HG03558 (cell line): Measurements from ENCODE around the gene ITGAD.

Source experiments
- ATAC-seq: cut with Tn5 transposase; IDR thresholded peaks from one replicate; pipeline ENCODE4 v1.9.1; 2021; ENCODE audit warnings: moderate number of reproducible peaks; ENCODE audit not compliant: unreplicated experiment; ENCODE audit errors: extremely low read depth

ITGAD gene

DNA sequence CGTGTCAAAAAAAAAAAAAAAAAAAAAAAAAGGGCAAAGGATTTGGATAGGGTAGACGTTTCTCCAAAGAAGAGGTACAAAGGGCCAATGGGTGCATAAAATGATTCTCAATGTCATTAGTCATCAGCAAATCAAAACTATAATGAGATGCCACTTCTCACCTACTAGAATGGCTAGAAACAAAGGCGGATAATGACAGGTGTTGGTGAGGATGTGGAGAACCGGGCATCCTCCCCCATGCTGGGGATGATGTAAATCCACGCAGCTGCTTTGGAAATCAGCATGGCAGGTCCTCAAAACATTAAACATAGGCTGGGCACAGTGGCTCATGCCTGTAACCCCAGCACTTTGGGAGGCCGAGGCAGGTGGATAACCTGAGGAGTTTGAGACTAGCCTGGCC lies 28.7 kb upstream of the ITGAD start:
- no peak for ATAC-seq

DNA sequence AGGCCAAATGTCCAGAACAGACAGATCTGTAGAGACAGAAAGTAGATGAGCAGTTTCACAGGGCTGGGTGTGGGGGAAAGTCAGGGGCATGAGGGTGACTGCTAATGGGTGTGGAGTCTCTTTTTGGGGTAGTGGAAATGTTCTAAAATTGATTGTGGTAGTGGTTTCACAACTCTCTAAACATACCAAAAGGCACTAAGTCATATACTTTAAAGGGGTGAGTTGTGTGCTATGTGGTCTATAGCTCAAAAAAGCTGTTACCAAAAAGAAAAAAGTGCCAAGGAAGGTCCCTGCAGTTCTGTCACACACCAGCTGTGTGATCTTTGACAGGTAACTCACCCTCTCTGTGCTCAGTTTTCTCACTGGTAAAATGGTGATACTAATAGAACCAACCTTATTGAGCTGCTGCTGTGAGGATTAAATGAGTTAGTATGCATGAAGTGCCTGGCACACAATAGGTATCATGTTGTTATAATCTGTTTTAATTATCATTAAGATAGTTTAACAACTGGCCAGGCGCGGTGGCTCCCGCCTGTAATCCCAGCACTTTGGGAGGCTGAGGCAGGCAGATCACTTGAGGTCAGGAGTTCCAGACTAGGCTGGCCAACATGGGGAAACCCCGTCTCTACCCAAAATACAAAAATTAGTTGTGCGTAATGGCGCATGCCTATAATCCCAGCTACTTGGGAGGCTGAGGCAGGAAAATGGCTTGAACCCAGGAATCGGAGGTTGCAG lies 27.8 kb upstream of the ITGAD start:
- ATAC-seq = no peak

DNA sequence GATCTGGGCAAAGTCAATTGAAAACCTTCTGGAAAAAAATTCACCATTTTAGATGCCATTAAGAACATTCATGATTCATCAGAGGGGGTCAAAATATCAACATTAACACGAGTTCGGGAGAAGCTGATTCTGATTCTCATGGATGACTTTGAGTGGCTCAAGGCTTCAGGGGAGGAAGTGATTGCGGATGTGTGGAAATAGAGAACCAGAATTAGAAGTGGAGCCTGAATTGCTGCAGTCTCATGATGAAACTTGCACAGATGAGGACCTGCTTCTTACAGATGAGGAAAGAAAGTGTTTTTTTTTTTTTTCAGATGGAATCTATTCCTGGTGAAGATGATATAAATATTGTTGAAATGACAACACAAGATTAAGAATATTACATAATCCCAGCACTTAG lies 25.3 kb upstream of the ITGAD start:
- no peak for ATAC-seq

DNA sequence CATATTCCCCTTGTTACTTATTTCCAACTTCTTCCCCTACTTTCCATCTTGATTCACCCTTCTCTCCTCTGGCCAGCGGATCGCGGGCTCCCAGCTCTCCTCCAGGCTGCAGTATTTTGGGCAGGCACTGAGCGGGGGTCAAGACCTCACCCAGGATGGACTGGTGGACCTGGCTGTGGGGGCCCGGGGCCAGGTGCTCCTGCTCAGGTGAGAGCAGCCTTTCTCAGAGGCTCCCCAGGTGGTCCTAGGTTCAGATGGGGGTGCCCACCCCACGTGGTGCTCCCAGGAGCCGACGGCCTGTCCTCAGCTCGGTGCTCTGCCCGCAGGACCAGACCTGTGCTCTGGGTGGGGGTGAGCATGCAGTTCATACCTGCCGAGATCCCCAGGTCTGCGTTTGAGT lies 22.1 kb upstream of the ITGAD start:
- no peak for ATAC-seq

DNA sequence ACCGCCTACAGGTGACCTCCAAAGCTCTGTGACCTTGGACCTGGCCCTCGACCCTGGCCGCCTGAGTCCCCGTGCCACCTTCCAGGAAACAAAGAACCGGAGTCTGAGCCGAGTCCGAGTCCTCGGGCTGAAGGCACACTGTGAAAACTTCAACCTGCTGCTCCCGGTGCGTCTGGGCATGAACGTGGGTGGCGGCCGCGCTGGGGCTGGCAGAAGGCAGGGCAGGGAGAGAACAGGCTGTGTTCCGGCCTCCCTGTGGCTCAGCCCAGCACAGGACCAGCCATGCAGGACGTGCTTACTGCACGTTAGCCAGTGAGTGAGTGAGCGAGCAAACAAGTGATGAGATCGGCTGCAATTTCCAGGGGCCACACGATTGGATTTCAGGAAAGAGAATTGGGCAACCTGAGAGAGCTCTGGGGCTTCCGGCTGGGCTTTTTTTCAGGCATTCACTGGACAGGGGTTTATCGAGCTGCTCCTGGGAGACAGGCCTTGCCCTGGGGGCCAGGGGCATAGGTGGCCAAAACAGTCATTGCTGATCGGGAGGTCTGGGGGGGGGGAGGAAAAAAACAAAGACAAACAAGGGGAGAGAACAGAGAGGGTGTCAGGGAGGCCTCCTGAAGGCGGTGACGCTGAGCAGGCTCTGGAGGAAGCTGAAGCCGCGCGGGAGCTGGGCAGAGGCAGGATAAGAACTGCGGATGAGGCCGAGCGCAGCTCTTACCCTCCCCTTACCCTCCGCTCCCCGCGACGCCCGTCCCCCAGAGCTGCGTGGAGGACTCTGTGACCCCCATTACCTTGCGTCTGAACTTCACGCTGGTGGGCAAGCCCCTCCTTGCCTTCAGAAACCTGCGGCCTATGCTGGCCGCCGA lies 21.3 kb upstream of the ITGAD start:
- no peak for ATAC-seq

DNA sequence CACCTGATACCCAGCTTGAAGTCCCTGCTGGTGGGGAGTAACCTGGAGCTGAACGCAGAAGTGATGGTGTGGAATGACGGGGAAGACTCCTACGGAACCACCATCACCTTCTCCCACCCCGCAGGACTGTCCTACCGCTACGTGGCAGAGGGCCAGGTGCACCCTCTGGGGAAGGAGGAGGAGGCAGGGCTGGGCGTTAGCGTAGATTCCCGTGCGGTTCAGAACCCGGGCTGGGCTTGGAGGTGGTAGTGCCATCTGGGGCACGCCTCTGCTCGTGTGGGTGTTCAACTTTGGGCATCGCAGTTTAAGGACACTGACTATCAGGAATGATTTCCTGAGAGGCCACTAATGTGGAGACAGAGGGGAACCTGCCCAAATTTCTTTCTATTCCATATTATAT lies 19.9 kb upstream of the ITGAD start:
- ATAC-seq = no peak

DNA sequence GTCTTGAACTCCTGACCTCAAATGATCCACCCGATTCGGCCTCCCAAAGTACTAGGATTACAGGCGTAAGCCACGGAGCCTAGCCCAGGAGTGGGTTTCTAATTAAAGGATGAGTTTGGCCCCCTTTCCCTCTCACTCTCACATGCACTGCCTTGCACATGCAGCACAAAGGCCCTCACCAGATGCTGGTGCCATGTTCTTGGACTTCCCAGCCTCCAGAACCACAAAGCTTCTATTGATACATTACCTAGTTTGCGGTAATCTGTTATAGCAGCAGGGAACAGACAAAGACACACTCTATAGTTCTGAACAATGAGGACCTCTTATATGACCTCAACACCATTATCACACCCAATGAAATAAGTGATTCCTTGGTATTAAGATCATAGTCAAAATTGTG lies 17.9 kb upstream of the ITGAD start:
- ATAC-seq = no peak

DNA sequence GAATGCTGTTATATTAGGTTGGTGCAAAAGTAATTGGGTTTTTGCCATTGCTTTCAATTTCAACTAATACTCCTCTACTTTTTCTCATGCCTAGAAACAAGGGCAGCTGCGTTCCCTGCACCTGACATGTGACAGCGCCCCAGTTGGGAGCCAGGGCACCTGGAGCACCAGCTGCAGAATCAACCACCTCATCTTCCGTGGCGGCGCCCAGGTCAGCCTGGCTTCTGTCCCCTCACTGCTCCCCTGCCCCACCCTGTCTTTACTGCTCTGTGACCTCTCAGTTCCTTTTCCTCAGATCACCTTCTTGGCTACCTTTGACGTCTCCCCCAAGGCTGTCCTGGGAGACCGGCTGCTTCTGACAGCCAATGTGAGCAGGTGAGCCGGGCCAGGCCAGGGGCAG lies 16.4 kb upstream of the ITGAD start:
- ATAC-seq = no peak

DNA sequence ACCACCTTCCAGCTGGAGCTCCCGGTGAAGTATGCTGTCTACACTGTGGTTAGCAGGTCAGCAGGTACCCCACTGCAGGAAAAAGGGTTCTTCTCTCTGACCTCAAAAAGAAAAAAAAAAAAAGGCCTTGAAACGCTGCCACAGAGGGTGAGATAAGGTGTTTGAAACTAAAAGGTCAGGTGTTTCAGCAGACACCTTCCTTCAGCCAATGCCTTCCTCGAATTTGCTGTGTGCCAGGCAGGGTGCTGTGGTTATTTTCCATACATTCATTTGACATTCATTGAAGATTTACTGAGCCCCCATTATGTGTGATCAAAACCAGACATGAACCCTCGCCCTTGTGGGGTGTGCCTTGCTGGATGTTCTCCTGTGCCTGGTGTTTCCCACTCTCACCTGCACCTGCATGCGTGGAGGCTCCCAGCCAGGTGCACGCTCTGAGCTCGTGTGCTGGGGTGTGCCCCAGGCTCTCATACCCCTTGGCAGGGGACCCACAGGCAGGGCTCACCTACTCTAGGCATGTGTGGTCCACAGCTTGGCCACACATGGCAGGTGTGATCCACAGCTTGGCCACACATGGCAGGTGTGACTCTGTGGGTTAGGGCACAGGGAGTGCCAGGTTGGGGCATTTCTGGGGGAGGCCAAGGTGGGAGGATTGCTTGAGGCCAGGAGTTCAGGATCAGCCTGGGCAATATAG lies 15.8 kb upstream of the ITGAD start:
- no peak for ATAC-seq

DNA sequence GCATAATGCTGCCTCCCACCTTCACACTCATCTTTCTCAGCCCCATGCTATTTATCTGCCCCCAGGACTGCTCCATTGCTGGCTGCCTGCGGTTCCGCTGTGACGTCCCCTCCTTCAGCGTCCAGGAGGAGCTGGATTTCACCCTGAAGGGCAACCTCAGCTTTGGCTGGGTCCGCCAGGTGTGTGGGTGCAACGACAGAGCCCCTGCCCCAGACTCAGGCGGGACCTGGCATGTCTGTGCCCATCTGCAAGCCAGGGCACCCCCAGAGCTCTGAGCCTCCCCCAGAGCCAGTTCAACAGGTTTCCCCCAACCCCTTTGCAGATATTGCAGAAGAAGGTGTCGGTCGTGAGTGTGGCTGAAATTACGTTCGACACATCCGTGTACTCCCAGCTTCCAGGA lies 12.9 kb upstream of the ITGAD start:
- ATAC-seq = no peak

DNA sequence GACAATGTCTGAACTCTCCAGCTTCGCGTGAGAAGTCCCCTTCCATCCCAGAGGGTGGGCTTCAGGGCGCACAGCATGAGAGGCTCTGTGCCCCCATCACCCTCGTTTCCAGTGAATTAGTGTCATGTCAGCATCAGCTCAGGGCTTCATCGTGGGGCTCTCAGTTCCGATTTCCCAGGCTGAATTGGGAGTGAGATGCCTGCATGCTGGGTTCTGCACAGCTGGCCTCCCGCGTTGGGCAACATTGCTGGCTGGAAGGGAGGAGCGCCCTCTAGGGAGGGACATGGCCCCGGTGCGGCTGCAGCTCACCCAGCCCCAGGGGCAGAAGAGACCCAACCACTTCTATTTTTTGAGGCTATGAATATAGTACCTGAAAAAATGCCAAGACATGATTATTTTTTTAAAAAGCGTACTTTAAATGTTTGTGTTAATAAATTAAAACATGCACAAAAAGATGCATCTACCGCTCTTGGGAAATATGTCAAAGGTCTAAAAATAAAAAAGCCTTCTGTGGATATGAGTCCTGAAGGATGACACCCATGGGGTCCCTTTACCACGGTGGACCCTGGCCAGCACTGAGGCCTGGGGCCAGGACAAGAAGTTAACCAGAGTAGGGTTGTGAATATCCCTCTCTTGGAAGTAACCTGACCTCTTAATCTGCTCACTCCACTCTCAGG lies 10.5 kb upstream of the ITGAD start:
- ATAC-seq = no peak

DNA sequence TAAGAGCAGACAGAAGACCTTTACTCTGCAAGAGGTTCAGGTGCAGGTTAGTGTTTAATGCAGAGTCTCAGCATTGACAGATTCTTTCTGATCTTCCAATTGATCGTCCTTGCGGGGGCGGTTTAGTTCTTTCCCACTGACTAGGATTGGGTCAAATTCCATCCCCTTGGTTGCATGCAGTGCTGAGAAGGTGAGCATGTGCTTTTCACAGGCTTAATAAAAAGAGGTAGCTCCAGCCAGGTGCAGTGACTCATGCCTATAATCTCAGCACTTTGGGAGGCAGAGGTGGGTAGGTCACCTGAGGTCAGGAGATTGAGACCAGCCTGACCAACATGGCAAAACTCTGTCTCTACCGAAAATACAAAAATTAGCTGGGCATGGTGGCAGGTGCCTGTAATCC lies 7.5 kb upstream of the ITGAD start:
- ATAC-seq = no peak

DNA sequence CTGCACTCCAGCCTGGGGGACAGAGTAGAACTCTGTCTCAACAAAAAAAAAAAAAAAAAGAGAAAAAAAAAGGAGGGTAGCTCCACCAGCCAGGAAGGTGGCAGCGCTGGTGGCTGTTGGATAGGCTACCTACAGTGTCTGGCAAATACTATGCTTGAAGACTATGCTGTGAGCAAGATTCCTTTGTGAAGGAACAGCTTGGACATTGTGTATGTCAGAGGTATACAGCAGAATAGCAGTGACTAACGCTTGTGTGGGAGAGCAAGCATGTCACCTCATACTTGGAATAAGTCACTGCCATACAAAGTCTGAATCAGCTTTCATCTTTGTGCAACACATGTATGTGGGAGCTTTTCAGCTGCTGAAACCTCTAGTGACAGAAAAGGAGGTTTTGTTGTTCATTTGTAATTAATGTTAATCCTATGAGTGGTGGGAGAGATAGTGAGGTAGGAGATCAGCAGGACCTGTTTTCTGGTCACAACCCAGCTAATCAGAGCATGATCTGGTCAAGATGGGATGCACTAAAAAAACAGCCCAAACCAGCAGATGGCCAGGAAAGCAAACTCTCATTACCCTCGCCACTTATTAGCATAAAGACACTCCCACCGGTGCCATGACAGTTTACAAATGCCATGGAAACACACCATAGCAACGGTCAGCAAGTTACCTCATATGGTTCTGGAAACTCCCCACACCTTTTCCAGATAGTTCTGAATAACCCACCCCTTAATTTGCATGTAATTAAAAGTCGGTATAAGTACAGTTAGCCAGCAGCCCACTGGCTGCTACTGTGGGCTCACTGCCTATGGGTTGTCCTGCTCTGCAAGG lies 6.8 kb upstream of the ITGAD start:
- ATAC-seq = no peak

DNA sequence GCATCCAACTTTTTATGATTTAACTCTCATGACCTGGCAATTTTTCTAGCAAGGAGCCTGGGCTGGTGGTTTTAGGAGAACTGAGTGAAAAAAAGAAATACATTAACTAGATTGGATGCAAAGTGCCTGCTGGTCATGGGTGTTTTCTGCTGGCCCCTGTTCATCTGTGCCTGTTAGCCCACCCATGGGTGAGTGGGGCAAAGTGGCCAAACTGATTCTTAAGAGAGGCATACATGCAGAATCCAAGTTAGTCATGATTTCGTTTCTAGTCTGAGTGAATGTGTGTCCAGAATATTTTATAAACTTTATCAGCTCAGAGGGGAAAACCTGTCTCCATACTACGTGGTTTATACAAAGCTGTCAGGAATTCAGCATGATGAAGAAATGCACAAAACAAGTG lies 4.6 kb upstream of the ITGAD start:
- ATAC-seq = no peak

DNA sequence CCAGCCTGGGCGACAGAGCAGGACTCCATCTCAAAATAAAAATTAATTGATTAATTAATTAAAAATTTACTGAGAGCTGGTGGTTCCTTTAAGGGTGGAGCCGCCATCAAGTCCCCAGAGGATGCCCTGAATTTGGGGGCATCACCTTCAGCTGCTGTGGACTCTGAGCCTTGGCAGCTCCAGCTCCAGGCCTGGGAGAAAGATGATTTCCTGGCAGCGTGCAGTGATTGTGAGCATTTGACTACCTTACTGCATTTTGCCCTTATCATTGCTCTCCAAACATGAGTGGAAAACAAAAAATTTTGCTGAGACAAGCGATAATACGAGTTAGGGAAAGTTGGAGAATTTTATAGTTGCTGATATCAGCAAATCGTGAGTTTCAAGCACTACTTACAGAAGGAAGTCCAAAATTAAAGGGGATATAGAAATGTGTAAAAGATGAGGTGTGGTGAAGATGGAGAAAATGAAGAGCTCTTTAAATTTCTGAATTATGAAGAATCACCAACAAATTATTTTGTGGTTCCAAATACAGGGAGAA lies 2.6 kb upstream of the ITGAD start:
- ATAC-seq = no peak

DNA sequence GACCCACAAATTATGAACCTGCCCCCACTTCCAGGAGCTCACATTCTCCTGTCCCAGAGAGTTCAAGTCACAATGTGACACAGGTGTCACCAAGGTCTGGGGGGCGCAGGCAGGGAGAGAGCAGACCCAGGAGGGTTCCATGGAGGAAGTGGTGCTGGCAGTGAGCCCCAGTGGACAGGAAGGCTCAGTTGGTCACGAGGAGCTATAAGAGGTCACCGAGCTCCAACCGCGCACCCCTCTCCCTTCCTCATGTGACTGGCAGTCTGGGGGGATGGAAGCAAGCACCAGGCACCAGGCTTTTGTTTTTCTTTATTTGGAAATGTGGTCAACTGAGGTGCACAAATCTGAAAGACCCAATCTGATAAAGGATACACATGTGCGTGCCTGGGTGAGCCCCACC lies 2.5 kb downstream of the ITGAD start:
- ATAC-seq = no peak

DNA sequence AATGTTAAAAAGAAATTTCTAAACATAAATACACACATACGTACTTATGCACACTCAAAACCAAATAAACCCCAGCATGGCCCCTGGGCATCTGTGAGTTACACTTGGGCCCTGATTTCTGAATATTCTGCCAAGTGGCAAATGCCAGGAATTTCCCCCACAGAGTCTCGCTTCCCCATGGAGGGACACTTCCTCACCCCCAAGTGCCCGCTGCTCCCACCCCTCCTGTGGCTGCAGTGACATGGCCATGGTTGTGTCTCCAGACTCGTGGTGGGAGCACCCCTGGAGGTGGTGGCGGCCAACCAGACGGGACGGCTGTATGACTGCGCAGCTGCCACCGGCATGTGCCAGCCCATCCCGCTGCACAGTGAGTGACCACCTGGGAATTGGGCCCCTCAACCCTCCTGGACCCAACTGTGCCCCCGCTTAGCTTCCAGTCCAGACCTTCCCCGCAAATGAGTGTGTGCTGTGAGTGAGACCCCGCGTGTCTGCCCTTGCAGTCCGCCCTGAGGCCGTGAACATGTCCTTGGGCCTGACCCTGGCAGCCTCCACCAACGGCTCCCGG lies 4.0 kb downstream of the ITGAD start:
- ATAC-seq = no peak

DNA sequence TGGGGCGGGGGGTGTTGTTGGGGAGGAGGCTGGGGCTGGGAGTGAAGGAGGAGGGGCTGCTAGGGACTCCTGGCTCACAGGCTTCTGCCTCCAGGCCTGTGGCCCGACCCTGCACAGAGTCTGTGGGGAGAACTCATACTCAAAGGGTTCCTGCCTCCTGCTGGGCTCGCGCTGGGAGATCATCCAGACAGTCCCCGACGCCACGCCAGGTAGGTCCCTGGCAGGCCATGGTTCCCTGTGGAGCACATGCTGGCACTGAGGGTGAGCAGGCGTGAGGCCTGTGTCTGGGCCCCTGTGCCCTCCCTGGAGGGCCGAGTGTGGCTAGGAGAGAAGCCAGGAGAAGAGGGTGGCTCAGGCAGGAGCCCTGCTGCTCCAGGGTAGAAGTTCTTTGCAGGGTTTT lies 4.6 kb downstream of the ITGAD start:
- no peak for ATAC-seq

DNA sequence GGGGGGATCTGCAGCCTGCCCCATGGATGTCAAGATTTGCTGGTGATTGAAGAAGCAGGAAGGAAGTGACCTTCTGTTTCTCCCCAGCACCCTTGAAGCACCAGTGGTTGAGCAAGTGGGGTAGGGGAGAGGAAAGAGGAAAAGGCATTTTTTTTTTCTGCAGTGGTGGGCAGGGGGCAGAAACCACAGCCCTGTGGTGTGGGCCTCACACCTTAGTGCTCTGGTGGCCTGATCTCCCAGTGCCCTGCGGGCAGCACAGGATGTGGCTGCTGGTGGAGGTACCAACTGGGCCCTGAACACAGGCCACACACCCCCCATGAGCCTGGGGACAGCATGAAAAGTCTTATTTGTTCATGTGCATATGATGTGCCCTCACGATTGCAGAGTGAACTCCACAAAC lies 7.1 kb downstream of the ITGAD start:
- no peak for ATAC-seq
